ENCODE data around the gene ARFGAP2.

DNA sequence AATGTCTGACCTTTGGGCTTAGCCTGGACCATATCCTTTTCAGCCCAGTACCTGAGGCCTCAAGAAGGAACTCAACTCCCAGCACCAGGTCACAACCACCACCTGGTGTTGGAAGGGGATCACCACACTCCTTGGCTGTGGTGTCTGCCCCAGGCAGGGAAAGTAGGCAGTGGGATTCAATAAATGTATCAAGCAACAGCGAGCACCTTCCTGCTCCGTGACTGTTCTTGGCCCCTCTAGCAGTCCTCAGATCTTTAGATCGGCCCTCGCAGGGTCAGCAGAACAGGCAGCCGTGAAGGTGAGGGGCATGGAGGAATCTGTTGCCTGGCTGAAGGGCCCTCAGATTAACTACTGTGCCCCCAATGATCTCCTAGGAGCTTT, 15.9 kb downstream of the ARFGAP2 start:
- no peak for TF ChIP-seq CTCF (IDR thresholded peaks at IDR 0.05; ENCODE audit: insufficient read depth, low read length, poor library complexity, severe bottlenecking)
- TF ChIP-seq EZH2phosphoT487 (conservative IDR thresholded peaks at IDR 0.05; ENCODE audit: low read length): no peak

Data from SU-DHL-6 (cell line).